GM12878 (cell line): ENCODE measurements around the gene TBC1D1. TPM values are rescaled to one million over a fixed set of nuclear protein-coding genes. Genes with fewer than 3 reads are reported as not detected.

Experiments used
- ATAC-seq: fragments of 200-7000 bp; cut with Tn5 transposase; 3 replicates; pipeline ENCODE4 v1.9.1; 2020; ENCODE audit warnings: mild to moderate bottlenecking, moderate library complexity
- BruUV-seq: library from RNA; stranded (reverse); fragments of 400-500 nt; replicated peaks from 2 replicates; lab custom pipeline; 2021; lab: Mats Ljungman, UMichigan
- CTCF ChIA-PET: fragments of 300-600 bp; sonication (Branson Sonifier 250); formaldehyde crosslinking; extraction: SDS; loops from one replicate; lab custom pipeline; 2021; ENCODE audit warnings: inconsistent platforms; lab: Yijun Ruan, JAX
- POLR2A ChIA-PET: fragments of 350-600 bp; formaldehyde crosslinking; extraction: SDS; loops from one replicate; lab custom pipeline; 2021; ENCODE audit warnings: inconsistent platforms; lab: Charles Lee
- RAD21 ChIA-PET: fragments of 300-600 bp; sonication (Branson Sonifier 250); formaldehyde crosslinking; loops from one replicate; lab custom pipeline; 2023; ENCODE audit warnings: antibody characterized with exemption; ENCODE audit not compliant: unreplicated experiment; lab: Charles Lee
- SMC1A ChIA-PET: fragments of 300-600 bp; sonication (Branson Sonifier 250); formaldehyde crosslinking; loops from one replicate; lab custom pipeline; 2023; ENCODE audit not compliant: unreplicated experiment, uncharacterized antibody; lab: Charles Lee
- DNase-seq: peaks from one replicate; pipeline ENCODE4 v3.0.0-alpha.2; 2011; ENCODE audit warnings: low read depth, low spot score
- FAIRE-seq: peaks from 3 replicates; lab custom pipeline; 2011; peaks lifted over from hg19 to GRCh38; lab: Jason Lieb, UNC
- H2AFZ ChIP-seq: 2 replicates; pipeline ENCODE4 v1.6.0; 2011; ENCODE audit warnings: low read depth, low read length, control low read depth; ENCODE audit not compliant: control insufficient read depth
- H3K27ac ChIP-seq: 2 replicates; pipeline ENCODE4 v1.5.1; 2011; ENCODE audit warnings: control low read depth; ENCODE audit not compliant: control insufficient read depth, insufficient read depth
- H3K27me3 ChIP-seq, 2 experiments: replicated peaks in 1 of 2; 2 replicates each; pipeline versions ENCODE4 v1.6.0 to v1.6.1; 2011; ENCODE audit warnings: low read length in 1 of 2; ENCODE audit not compliant: control insufficient read depth in 2 of 2, insufficient read depth in 2 of 2
- H3K36me3 ChIP-seq, 2 experiments: 2 replicates each; pipeline ENCODE4 v1.5.1; 2011; ENCODE audit warnings: low read length in 1 of 2; ENCODE audit not compliant: control insufficient read depth in 2 of 2, insufficient read depth in 2 of 2
- H3K4me1 ChIP-seq: 2 replicates; pipeline ENCODE4 v1.6.1; 2011; ENCODE audit warnings: mild to moderate bottlenecking, low read length, moderate library complexity, mixed read lengths; ENCODE audit not compliant: control insufficient read depth, insufficient read depth
- H3K4me2 ChIP-seq: 2 replicates; pipeline ENCODE4 v1.6.0; 2011; ENCODE audit warnings: control low read depth; ENCODE audit not compliant: control insufficient read depth, insufficient read depth
- H3K4me3 ChIP-seq: fragments of 200-600 bp; sonication (generic); 2 replicates; pipeline ENCODE4 v1.5.1; 2016
- H3K79me2 ChIP-seq: 2 replicates; pipeline ENCODE4 v1.6.0; 2011; ENCODE audit warnings: low read length; ENCODE audit not compliant: control insufficient read depth, insufficient read depth
- H3K9ac ChIP-seq: 2 replicates; pipeline ENCODE4 v1.8.0; 2011; ENCODE audit warnings: low read length, control low read depth, mixed read lengths; ENCODE audit not compliant: control insufficient read depth, insufficient read depth
- H3K9me3 ChIP-seq: replicated peaks from 3 replicates; pipeline ENCODE4 v1.5.1; 2011; ENCODE audit warnings: mild to moderate bottlenecking, low read length; ENCODE audit not compliant: control insufficient read depth, insufficient read depth
- H4K20me1 ChIP-seq: 2 replicates; pipeline ENCODE4 v1.6.0; 2011; ENCODE audit not compliant: control insufficient read depth, insufficient read depth
- CHD1 ChIP-seq: IDR thresholded peaks from 2 replicates; pipeline ENCODE4 v1.6.1; 2012; ENCODE audit warnings: low read depth, low read length, improper control_type of control experiment
- EGR1 ChIP-seq, 2 experiments: IDR thresholded peaks; 1 replicate in 1 of 2; 2 replicates in 1 of 2; pipeline ENCODE4 v1.6.1; 2011 to 2012; ENCODE audit warnings: low read depth in 2 of 2, low read length in 2 of 2, borderline replicate concordance in 1 of 2, mild to moderate bottlenecking in 1 of 2, moderate library complexity in 1 of 2
- ETV6 ChIP-seq, 2 experiments: fragments of 450-650 bp in 1 of 2; IDR thresholded peaks in 1 of 2; conservative IDR thresholded peaks in 1 of 2; 2 replicates each; pipeline ENCODE4 v1.6.1; 2014; ENCODE audit warnings: antibody characterized with exemption in 1 of 2, borderline replicate concordance in 1 of 2, low read depth in 1 of 2, mild to moderate bottlenecking in 1 of 2, moderate library complexity in 1 of 2
- GABPA ChIP-seq: IDR thresholded peaks from 2 replicates; pipeline ENCODE4 v1.6.1; 2014; ENCODE audit warnings: antibody characterized with exemption, low read depth, mild to moderate bottlenecking, inconsistent platforms
- HDAC6 ChIP-seq: fragments of 200-600 bp; sonication (generic); IDR thresholded peaks from one replicate; pipeline ENCODE4 v1.8.0; 2017; ENCODE audit warnings: antibody characterized with exemption; ENCODE audit not compliant: unreplicated experiment
- LARP7 ChIP-seq: fragments of 450-650 bp; IDR thresholded peaks from 2 replicates; pipeline ENCODE4 v1.6.1; 2017; ENCODE audit warnings: mild to moderate bottlenecking
- SRF ChIP-seq, 2 experiments: IDR thresholded peaks; 2 replicates each; pipeline ENCODE4 v1.6.1; 2011; ENCODE audit warnings: low read depth in 2 of 2, low read length in 2 of 2, mild to moderate bottlenecking in 1 of 2, moderate library complexity in 1 of 2
- STAT3 ChIP-seq: IDR thresholded peaks from 2 replicates; pipeline ENCODE4 v1.6.1; 2011; ENCODE audit warnings: low read depth, low read length, improper control_type of control experiment
- ZBED1 ChIP-seq: IDR thresholded peaks from 2 replicates; pipeline ENCODE4 v1.6.1; 2016; ENCODE audit warnings: borderline replicate concordance
- ZNF384 ChIP-seq: IDR thresholded peaks from 2 replicates; pipeline ENCODE4 v1.6.1; 2012; ENCODE audit warnings: low read depth, mild to moderate bottlenecking, low read length, improper control_type of control experiment, borderline replicate concordance
- WGBS: methylation state at CpG from one replicate; pipeline ENCODE4 v1.1.6; 2016; ENCODE audit warnings: low lambda C conversion rate; ENCODE audit not compliant: insufficient replicate concordance, insufficient coverage; ENCODE audit errors: missing lambda C conversion rate; 5-methylcytosine and 5-hydroxymethylcytosine counted together
- in situ Hi-C: fragments of 300-500 bp; cut with MboI; formaldehyde crosslinking; loops from 9 replicates; pipeline ENCODE4 v1.14.3; 2018; ENCODE audit warnings: mixed read lengths
- intact Hi-C: fragments of 100-400 bp; cut with micrococcal nuclease; formaldehyde crosslinking; loops from one replicate; pipeline ENCODE4 v1.14.2; 2022; ENCODE audit not compliant: unreplicated experiment
- polyA plus RNA-seq, 11 experiments: library from polyadenylated mRNA; depleted of rRNA in 4 of 11; unstranded in 6 of 11; stranded (reverse) in 5 of 11; fragments of >200 nt; fragmentation: Nextera tagmentation in 4 of 11; fragmentation: Illumina TruSeq in 1 of 11; extraction: Ambion mirVana in 4 of 11; extraction: Trizol in 1 of 11; gene quantifications; 1 replicate in 1 of 11; 2 replicates in 10 of 11; pipeline versions ENCODE4 v1.2.1 to v1.2.3, GENCODE V29; 2011 to 2016; ENCODE audit warnings: inconsistent platforms in 2 of 11, missing spikeins in 2 of 11, low read depth in 1 of 11
- total RNA-seq, 4 experiments: library from RNA; depleted of rRNA in 3 of 4; stranded (reverse); fragments of >200 nt in 3 of 4; fragmentation: Illumina TruSeq in 1 of 4; extraction: Trizol in 1 of 4; gene quantifications; 2 replicates each; pipeline versions ENCODE4 v1.2.1 to v1.2.3, GENCODE V29; 2013 to 2021
- TF ChIP-seq, protein P1 (sequence below): IDR thresholded peaks from 2 replicates; pipeline ENCODE4 v1.6.1; 2011; ENCODE audit warnings: low read depth, mild to moderate bottlenecking, low read length, moderate library complexity, borderline replicate concordance; ENCODE audit errors: extremely low read depth
- TF ChIP-seq, protein P2 (sequence below): fragments of 450-650 bp; IDR thresholded peaks from 2 replicates; pipeline ENCODE4 v1.6.1; 2017; ENCODE audit warnings: mild to moderate bottlenecking, moderate library complexity
- TF ChIP-seq, protein P3 (sequence below): IDR thresholded peaks from 2 replicates; pipeline ENCODE4 v1.6.1; 2012; ENCODE audit warnings: low read length, inconsistent platforms

The TBC1D1 gene
- total and polyA plus RNA-seq, 10 of the 15 experiments (the other 5 are each of a cell fraction or from before 2014, with no cell fraction given): 5.3 to 102 (median 57.8) TPM

DNA sequence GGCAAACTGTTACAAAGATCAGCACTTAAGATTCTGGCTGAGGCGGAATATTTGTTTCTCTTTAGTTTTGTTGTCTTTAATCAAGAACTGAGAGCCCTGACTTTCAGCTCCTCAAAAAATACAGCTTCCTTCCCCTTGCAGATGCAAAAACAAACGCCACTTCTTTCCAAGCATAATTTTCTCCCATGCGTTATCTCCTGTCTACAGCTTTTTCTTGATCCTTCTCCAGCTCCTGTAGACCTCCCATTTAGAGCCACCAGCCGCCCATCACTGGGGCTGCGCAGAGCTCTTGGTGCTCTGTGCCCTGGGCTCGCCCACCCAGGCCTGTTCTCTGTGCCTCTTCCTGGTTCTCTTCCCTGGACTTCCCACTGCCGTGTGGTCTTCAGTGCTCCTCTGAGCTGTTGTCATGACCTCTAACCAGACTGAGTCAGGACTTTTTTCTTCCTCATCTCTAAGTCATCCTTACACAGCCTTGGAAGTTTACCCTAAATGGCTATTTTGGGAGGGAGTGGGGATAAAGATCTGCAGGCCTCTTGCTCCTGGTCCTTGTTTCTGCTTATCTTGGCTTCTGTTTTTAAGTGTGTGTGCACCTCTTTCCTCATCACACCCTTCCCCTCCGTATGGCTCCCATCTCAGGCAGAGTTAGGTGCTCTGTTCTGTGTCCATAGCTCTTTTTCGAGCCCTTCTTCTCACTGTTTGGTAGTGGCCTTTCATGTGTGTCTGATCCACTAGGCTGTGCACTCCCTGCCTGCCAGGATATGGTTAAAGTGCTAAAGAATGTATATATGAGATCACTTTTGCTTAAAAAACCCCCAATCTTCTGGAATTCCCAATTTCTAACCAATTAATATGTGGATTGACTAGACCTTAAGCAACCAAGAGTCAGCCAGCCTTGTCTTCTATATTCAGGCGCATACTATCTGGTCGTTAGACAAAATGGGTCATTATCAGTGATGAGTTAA is 191.8 kb downstream of the TBC1D1 start (continued):
- TF ChIP-seq ETV6 (conservative IDR thresholded peaks at IDR 0.05 in 1 of 2, IDR thresholded peaks at IDR 0.05 in 1 of 2; ENCODE audit: borderline replicate concordance in 1 of 2, low read depth in 1 of 2) (no peak), LARP7 (no peak)
- TF ChIP-seq, all 136 proteins: peak for 0

DNA sequence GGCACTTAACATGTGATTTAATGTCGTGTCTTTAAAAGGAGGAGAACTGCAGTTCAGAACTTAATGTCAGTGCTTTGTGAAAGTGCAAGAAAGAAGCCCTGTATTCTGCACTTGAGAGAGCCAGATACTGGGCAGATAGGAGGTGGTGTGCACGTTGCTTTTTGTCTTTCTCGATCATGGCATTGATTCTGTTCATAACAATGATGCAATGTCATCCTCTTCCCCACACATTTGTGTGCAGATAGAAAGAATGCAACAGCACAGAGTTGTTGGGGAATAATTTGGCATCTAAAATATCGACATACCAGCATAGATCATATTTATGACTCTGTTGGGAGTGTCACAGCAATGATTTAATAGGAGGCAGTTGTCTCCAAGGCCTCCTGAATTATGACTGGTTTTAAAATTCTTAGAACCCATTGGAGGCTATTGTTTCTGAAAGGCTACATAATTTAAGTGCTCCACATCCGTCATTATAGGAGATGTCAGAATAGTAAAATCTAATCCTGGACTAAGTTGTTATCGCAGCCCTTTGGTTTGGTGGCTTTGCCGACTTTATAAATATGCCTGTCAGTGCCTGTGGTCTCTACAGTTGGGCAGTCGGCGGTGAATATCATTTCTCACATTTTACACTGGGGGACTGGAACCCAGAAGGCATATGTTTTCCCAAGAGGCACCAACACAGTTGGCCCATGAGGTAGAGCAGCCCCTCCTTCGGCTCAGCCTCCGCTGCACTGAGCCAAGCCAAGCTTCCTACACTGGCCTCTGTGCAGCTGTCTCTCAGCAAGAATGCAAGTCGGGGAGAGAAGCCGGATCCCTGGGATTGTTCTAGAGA is 194.2 kb downstream of the TBC1D1 start:
- RAD21 ChIA-PET: interaction anchor here (0.8 to 1.5 kb wide), 2 partner anchors 8 to 15 kb away, joined by 3 read pairs; no protein-coding TSS in a partner anchor
- peaks cover 0 to 7% of the 10 kb centered on the region in 2 experiments; a peak in 3 of 4 replicates for H3K36me3 ChIP-seq
- no peak for TF ChIP-seq GABPA
- no peak for TF ChIP-seq CHD1
- no peak for TF ChIP-seq STAT3
- TF ChIP-seq ZBED1: no peak
- TF ChIP-seq, protein P1, sequence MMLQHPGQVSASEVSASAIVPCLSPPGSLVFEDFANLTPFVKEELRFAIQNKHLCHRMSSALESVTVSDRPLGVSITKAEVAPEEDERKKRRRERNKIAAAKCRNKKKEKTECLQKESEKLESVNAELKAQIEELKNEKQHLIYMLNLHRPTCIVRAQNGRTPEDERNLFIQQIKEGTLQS: no peak
- no peak for TF ChIP-seq EGR1 (IDR thresholded peaks at IDR 0.05; ENCODE audit: borderline replicate concordance in 1 of 2, low read depth in 2 of 2, low read length in 2 of 2)
- TF ChIP-seq, protein P2, sequence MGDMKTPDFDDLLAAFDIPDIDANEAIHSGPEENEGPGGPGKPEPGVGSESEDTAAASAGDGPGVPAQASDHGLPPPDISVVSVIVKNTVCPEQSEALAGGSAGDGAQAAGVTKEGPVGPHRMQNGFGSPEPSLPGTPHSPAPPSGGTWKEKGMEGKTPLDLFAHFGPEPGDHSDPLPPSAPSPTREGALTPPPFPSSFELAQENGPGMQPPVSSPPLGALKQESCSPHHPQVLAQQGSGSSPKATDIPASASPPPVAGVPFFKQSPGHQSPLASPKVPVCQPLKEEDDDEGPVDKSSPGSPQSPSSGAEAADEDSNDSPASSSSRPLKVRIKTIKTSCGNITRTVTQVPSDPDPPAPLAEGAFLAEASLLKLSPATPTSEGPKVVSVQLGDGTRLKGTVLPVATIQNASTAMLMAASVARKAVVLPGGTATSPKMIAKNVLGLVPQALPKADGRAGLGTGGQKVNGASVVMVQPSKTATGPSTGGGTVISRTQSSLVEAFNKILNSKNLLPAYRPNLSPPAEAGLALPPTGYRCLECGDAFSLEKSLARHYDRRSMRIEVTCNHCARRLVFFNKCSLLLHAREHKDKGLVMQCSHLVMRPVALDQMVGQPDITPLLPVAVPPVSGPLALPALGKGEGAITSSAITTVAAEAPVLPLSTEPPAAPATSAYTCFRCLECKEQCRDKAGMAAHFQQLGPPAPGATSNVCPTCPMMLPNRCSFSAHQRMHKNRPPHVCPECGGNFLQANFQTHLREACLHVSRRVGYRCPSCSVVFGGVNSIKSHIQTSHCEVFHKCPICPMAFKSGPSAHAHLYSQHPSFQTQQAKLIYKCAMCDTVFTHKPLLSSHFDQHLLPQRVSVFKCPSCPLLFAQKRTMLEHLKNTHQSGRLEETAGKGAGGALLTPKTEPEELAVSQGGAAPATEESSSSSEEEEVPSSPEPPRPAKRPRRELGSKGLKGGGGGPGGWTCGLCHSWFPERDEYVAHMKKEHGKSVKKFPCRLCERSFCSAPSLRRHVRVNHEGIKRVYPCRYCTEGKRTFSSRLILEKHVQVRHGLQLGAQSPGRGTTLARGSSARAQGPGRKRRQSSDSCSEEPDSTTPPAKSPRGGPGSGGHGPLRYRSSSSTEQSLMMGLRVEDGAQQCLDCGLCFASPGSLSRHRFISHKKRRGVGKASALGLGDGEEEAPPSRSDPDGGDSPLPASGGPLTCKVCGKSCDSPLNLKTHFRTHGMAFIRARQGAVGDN: no peak
- TF ChIP-seq ZNF384: no peak
- TF ChIP-seq, protein P3, sequence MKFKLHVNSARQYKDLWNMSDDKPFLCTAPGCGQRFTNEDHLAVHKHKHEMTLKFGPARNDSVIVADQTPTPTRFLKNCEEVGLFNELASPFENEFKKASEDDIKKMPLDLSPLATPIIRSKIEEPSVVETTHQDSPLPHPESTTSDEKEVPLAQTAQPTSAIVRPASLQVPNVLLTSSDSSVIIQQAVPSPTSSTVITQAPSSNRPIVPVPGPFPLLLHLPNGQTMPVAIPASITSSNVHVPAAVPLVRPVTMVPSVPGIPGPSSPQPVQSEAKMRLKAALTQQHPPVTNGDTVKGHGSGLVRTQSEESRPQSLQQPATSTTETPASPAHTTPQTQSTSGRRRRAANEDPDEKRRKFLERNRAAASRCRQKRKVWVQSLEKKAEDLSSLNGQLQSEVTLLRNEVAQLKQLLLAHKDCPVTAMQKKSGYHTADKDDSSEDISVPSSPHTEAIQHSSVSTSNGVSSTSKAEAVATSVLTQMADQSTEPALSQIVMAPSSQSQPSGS: no peak
- TF ChIP-seq HDAC6: no peak
- TF ChIP-seq SRF (IDR thresholded peaks at IDR 0.05; ENCODE audit: low read depth in 2 of 2, low read length in 2 of 2): no peak

More for the DNA sequence above, 194.2 kb downstream of the TBC1D1 start:
- in situ Hi-C loops (no loop called here), intact Hi-C loops (no loop called here)
- POLR2A ChIA-PET: no interaction called here
- WGBS: 93% methylated on average over 13 of the region's 13 CpGs
- no peak overlapping the region for H2AFZ ChIP-seq
- H3K4me2 ChIP-seq: no peak overlapping the region
- SMC1A ChIA-PET: interaction anchor here (0.8 to 1.9 kb wide), 4 partner anchors 8 to 52 kb away, joined by 3 to 7 read pairs (median 6); no protein-coding TSS in a partner anchor
- BruUV-seq: no TSS peak
- no peak for FAIRE-seq
- no peaks in the 10 kb centered on the region; the same call in 1 of the 2 replicates for H3K4me1 ChIP-seq
- DNase-seq: no peak
- ATAC-seq: no peak
- H3K27ac ChIP-seq: no peak overlapping the region
- H3K4me3 ChIP-seq: no peak overlapping the region
- peaks cover under 1% of the 10 kb centered on the region; the same call in 1 of the 2 replicates for H3K79me2 ChIP-seq
- no peak overlapping the region for H3K9ac ChIP-seq
- H3K27me3 ChIP-seq: no peaks in the 10 kb centered on the region
- CTCF ChIA-PET: no interaction called here
- H4K20me1 ChIP-seq: no peaks in the 10 kb centered on the region
- H3K9me3 ChIP-seq: no peaks in the 10 kb centered on the region
